OCI-LY7 (cell line): ENCODE measurements around the gene PAQR4.

ENCODE experiments used
- EZH2phosphoT487 ChIP-seq: fragments of 200-600 bp; sonication (generic); IDR thresholded peaks from 2 replicates; pipeline ENCODE4 v1.6.1; 2018; ENCODE audit warnings: low read depth, borderline replicate concordance, mild to moderate bottlenecking, mixed run types, antibody characterized with exemption, low read length, moderate library complexity, mixed read lengths
- TF ChIP-seq, protein P1 (sequence below): fragments of 200-600 bp; sonication (generic); conservative IDR thresholded peaks from 2 replicates; pipeline ENCODE4 v1.5.1; 2014; ENCODE audit warnings: mild to moderate bottlenecking, antibody characterized with exemption, low read length, moderate library complexity, mixed read lengths

DNA sequence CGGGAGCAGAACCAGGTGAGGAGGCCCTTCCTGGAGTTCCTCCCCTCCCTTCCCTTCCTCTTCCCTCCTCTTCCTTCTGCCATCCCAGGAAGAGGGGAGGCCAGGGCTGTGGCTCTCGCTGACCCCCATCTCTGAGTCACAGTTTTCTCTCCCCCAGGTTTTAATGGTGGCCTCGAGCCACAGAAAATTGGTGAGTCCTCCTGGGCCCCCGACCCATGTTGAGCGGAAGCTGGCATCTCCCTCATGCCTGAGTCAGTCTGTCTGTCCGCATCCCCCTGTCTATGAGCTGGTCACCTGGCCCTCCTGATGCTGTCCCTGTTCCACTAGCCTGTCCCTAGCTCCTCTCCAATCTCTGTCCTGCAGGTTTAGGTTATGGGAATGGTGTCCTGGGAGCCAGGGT, 30.8 kb downstream of the PAQR4 start:
- TF ChIP-seq, protein P1, sequence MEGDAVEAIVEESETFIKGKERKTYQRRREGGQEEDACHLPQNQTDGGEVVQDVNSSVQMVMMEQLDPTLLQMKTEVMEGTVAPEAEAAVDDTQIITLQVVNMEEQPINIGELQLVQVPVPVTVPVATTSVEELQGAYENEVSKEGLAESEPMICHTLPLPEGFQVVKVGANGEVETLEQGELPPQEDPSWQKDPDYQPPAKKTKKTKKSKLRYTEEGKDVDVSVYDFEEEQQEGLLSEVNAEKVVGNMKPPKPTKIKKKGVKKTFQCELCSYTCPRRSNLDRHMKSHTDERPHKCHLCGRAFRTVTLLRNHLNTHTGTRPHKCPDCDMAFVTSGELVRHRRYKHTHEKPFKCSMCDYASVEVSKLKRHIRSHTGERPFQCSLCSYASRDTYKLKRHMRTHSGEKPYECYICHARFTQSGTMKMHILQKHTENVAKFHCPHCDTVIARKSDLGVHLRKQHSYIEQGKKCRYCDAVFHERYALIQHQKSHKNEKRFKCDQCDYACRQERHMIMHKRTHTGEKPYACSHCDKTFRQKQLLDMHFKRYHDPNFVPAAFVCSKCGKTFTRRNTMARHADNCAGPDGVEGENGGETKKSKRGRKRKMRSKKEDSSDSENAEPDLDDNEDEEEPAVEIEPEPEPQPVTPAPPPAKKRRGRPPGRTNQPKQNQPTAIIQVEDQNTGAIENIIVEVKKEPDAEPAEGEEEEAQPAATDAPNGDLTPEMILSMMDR = no peak
- TF ChIP-seq EZH2phosphoT487 = no peak
